Measurements from ENCODE around the gene VSTM4. TPM values are rescaled to one million over a fixed set of nuclear protein-coding genes. Genes with fewer than 3 reads are reported as not detected.

Gene VSTM4
- total and polyA plus RNA-seq, 4 donors: 2.9 to 49.4 (median 7.2) TPM

GRCh38 chr10:49061667-49062066 is 53.7 kb downstream of the VSTM4 start:
- Histone ChIP-seq H3K27me3 (ENCODE audit: control insufficient read depth in 3 of 3, insufficient read depth in 3 of 3, low read length in 2 of 3) (peaks cover 0 to 5% (median 0%) of the 10 kb centered on the region in 3 donors), H3K9ac (ENCODE audit: insufficient read depth in 1 of 2, low read length in 2 of 2) (no peak overlapping the region), H3K27ac (ENCODE audit: low read depth in 1 of 2, low read length in 1 of 2) (no peak overlapping the region), H3K9me3 (ENCODE audit: control insufficient read depth in 4 of 4, insufficient read depth in 3 of 4, low read length in 3 of 4) (peaks cover 0 to 5% (median under 1%) of the 10 kb centered on the region in 4 donors), H3K4me1 (ENCODE audit: control insufficient read depth in 5 of 5, insufficient read depth in 5 of 5, low read length in 5 of 5) (peaks cover 0 to 4% (median 0%) of the 10 kb centered on the region in 5 donors), H3K4me3 (no peak overlapping the region), H3K36me3 (ENCODE audit: control insufficient read depth in 4 of 4, insufficient read depth in 4 of 4, low read length in 4 of 4) (peaks cover 0 to 28% (median 12%) of the 10 kb centered on the region in 4 donors)
- TF ChIP-seq CTCF (IDR thresholded peaks at IDR 0.05; ENCODE audit: control extremely low read depth, extremely low read depth): no peak
- 93 to 100% methylated on average over 1 of the region's 1 CpG for whole genome bisulfite sequencing, 2 donors
- ATAC-seq (ENCODE audit: insufficient read depth, low FRiP score) (no peak), DNase-seq (no peak)

- Histone ChIP-seq H3K4me1 (ENCODE audit: control insufficient read depth in 5 of 5, insufficient read depth in 5 of 5, low read length in 5 of 5) (peaks cover 0 to 9% (median 6%) of the 10 kb centered on the region in 5 donors), H3K4me3 (no peak overlapping the region), H3K9me3 (ENCODE audit: control insufficient read depth in 4 of 4, insufficient read depth in 3 of 4, low read length in 3 of 4) (peaks cover 0 to 5% (median 2%) of the 10 kb centered on the region in 4 donors), H3K36me3 (ENCODE audit: control insufficient read depth in 4 of 4, insufficient read depth in 4 of 4, low read length in 4 of 4) (peaks cover 0 to 28% (median 8%) of the 10 kb centered on the region in 4 donors), H3K27me3 (ENCODE audit: control insufficient read depth in 3 of 3, insufficient read depth in 3 of 3, low read length in 2 of 3) (no peaks in the 10 kb centered on the region), H3K27ac (ENCODE audit: low read depth in 1 of 2, low read length in 1 of 2) (no peak overlapping the region), H3K9ac (ENCODE audit: insufficient read depth in 1 of 2, low read length in 2 of 2) (no peak overlapping the region)
- no peak for TF ChIP-seq CTCF (IDR thresholded peaks at IDR 0.05; ENCODE audit: control extremely low read depth, extremely low read depth)
- 73 to 84% methylated on average over 7 of the region's 7 CpGs for WGBS, 2 donors
- no peak for ATAC-seq (ENCODE audit: insufficient read depth, low FRiP score)
- DNase-seq: peak in 1 of 3 donors; percentile 52
Measured at GRCh38 chr10:49058463-49059255, 56.7 kb downstream of the VSTM4 start.

GRCh38 chr10:49057231-49057880 is 58.0 kb downstream of the VSTM4 start:
- DNase-seq: no peak
- H3K9me3 ChIP-seq (ENCODE audit: control insufficient read depth in 4 of 4, insufficient read depth in 3 of 4, low read length in 3 of 4): peaks cover 0 to 4% (median under 1%) of the 10 kb centered on the region in 4 donors
- no peaks in the 10 kb centered on the region for H3K27me3 ChIP-seq (ENCODE audit: control insufficient read depth in 3 of 3, insufficient read depth in 3 of 3, low read length in 2 of 3)
- ATAC-seq (ENCODE audit: insufficient read depth, low FRiP score): no peak
- peaks cover 0 to 20% (median 1%) of the 10 kb centered on the region in 4 donors for H3K36me3 ChIP-seq (ENCODE audit: control insufficient read depth in 4 of 4, insufficient read depth in 4 of 4, low read length in 4 of 4)
- H3K27ac ChIP-seq (ENCODE audit: low read depth in 1 of 2, low read length in 1 of 2): no peak overlapping the region
- H3K9ac ChIP-seq (ENCODE audit: insufficient read depth in 1 of 2, low read length in 2 of 2): no peak overlapping the region
- H3K4me3 ChIP-seq: no peak overlapping the region
- no peak for TF ChIP-seq CTCF (IDR thresholded peaks at IDR 0.05; ENCODE audit: control extremely low read depth, extremely low read depth)
- WGBS, 2 donors: 92 to 97% methylated on average over 7 of the region's 7 CpGs
- peaks cover 0 to 9% (median 6%) of the 10 kb centered on the region in 5 donors for H3K4me1 ChIP-seq (ENCODE audit: control insufficient read depth in 5 of 5, insufficient read depth in 5 of 5, low read length in 5 of 5)
